Endothelial cell (in vitro differentiated cells): Measurements from ENCODE around the gene MTNR1A. TPM values are rescaled to one million over a fixed set of nuclear protein-coding genes. Genes with fewer than 3 reads are reported as not detected.

ENCODE experiments used
- DNase-seq: peaks from one replicate; pipeline ENCODE4 v3.0.0; 2021; ENCODE audit warnings: low spot score
- H3K27ac Mint-ChIP-seq: one replicate; pipeline ENCODE4 v1.8.0; 2021; ENCODE audit warnings: mixed read lengths, inconsistent platforms; ENCODE audit not compliant: unreplicated experiment
- H3K27me3 Mint-ChIP-seq: one replicate; pipeline ENCODE4 v1.8.0; 2021; ENCODE audit warnings: mild to moderate bottlenecking, moderate library complexity, mixed read lengths, inconsistent platforms; ENCODE audit not compliant: unreplicated experiment
- H3K36me3 Mint-ChIP-seq: one replicate; pipeline ENCODE4 v1.8.0; 2021; ENCODE audit warnings: mild to moderate bottlenecking, low read depth, mixed read lengths, inconsistent platforms; ENCODE audit not compliant: unreplicated experiment
- H3K4me1 Mint-ChIP-seq: one replicate; pipeline ENCODE4 v1.8.0; 2021; ENCODE audit warnings: mild to moderate bottlenecking, mixed read lengths, inconsistent platforms; ENCODE audit not compliant: unreplicated experiment
- H3K4me3 Mint-ChIP-seq: one replicate; pipeline ENCODE4 v1.8.0; 2021; ENCODE audit warnings: mild to moderate bottlenecking, mixed read lengths, inconsistent platforms; ENCODE audit not compliant: unreplicated experiment
- H3K9me3 Mint-ChIP-seq: one replicate; pipeline ENCODE4 v1.8.0; 2021; ENCODE audit warnings: mixed read lengths, inconsistent platforms; ENCODE audit not compliant: unreplicated experiment
- total RNA-seq: library from RNA; stranded (reverse); fragmentation: NEBNext Ultra II Directional; extraction: Animal tissue kit (Norgen Biotek cat#: 25700); gene quantifications from one replicate; pipeline ENCODE4 v1.2.1, GENCODE V29; 2021; ENCODE audit not compliant: unreplicated experiment
- TF ChIP-seq, protein P1 (sequence below): fragments of 200-600 bp; sonication (generic); IDR thresholded peaks from one replicate; pipeline ENCODE4 v1.5.0; 2021; ENCODE audit warnings: antibody characterized with exemption; ENCODE audit not compliant: unreplicated experiment

Gene MTNR1A
- total RNA-seq, 1 donor from 2014 or later, result not detected

DNA sequence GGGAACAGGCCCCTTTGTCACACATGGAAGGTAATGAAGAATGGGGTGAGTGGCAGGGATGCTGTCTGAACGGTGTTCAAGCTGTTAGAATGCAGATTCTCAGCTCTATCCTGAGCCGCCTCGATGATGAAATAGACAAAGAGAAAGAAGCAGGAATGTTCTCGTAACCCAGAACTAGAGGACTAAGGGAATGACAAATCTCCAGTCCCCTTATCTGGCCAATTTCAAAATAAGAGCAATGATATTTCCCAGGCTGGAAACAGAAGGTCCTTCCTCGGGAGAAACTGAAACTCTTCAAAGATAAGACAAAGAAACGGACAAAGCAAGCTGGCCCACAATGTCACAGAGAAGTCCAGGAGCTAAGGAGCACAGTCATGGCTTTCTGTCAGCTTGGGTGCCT is 29.5 kb upstream of the MTNR1A start:
- Mint-ChIP-seq H3K27ac (no peak overlapping the region), H3K36me3 (peaks cover 20% of the 10 kb centered on the region), H3K9me3 (peaks cover 5% of the 10 kb centered on the region), H3K27me3 (no peaks in the 10 kb centered on the region), H3K4me3 (no peak overlapping the region), H3K4me1 (peaks cover 9% of the 10 kb centered on the region)
- TF ChIP-seq, protein P1, sequence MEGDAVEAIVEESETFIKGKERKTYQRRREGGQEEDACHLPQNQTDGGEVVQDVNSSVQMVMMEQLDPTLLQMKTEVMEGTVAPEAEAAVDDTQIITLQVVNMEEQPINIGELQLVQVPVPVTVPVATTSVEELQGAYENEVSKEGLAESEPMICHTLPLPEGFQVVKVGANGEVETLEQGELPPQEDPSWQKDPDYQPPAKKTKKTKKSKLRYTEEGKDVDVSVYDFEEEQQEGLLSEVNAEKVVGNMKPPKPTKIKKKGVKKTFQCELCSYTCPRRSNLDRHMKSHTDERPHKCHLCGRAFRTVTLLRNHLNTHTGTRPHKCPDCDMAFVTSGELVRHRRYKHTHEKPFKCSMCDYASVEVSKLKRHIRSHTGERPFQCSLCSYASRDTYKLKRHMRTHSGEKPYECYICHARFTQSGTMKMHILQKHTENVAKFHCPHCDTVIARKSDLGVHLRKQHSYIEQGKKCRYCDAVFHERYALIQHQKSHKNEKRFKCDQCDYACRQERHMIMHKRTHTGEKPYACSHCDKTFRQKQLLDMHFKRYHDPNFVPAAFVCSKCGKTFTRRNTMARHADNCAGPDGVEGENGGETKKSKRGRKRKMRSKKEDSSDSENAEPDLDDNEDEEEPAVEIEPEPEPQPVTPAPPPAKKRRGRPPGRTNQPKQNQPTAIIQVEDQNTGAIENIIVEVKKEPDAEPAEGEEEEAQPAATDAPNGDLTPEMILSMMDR, result no peak
- no peak for DNase-seq

DNA sequence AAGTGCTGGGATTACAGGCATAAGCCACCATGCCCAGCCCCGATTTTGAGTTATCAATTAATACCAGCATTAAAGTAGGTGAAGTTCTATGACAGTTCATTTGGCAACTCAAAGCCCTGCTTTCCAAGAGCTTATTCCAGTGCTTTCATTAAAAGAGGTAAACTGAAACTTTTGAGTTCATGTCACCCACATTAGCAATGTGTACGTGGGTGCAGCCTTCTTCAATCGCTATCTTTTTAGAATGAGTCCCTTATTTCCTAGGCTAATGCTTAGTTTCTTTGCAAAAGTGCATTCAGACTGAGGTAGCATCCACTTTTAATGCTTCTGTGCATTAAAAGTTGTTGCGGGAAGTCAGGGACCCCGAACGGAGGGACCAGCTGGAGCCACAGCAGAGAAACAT is 26.1 kb upstream of the MTNR1A start:
- H3K4me1 Mint-ChIP-seq, result peaks cover 7% of the 10 kb centered on the region
- no peak overlapping the region for H3K4me3 Mint-ChIP-seq
- H3K27ac Mint-ChIP-seq, result no peak overlapping the region

DNA sequence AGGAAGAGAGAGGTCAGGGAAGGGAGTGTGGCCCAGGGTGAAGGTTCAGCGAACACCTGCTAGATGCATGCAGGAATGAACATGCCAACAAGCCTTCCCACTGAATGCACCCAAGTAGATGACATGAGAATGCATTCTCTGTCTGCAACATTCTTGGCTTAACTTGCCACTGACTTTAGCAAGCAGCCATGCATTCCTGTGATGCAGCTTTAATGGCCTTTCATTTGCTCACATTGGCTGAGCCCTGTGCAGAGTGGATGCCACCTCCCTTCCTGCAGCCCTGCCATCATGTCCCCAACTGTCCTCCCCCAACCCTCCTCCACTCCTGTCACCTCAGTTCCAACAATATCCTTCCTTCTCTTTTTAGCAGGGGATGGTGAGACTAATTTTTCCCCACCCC is 25.3 kb upstream of the MTNR1A start:
- Mint-ChIP-seq H3K4me3 (no peak overlapping the region), H3K36me3 (peaks cover 8% of the 10 kb centered on the region), H3K4me1 (peaks cover 4% of the 10 kb centered on the region), H3K27me3 (no peaks in the 10 kb centered on the region), H3K27ac (no peak overlapping the region), H3K9me3 (peaks cover 5% of the 10 kb centered on the region)
- no peak for DNase-seq
- TF ChIP-seq, protein P1, result no peak

More for the DNA sequence above, 26.1 kb upstream of the MTNR1A start:
- Mint-ChIP-seq H3K36me3 (peaks cover 8% of the 10 kb centered on the region), H3K9me3 (peaks cover 5% of the 10 kb centered on the region), H3K27me3 (no peaks in the 10 kb centered on the region)
- no peak for DNase-seq
- TF ChIP-seq, protein P1, result no peak

DNA sequence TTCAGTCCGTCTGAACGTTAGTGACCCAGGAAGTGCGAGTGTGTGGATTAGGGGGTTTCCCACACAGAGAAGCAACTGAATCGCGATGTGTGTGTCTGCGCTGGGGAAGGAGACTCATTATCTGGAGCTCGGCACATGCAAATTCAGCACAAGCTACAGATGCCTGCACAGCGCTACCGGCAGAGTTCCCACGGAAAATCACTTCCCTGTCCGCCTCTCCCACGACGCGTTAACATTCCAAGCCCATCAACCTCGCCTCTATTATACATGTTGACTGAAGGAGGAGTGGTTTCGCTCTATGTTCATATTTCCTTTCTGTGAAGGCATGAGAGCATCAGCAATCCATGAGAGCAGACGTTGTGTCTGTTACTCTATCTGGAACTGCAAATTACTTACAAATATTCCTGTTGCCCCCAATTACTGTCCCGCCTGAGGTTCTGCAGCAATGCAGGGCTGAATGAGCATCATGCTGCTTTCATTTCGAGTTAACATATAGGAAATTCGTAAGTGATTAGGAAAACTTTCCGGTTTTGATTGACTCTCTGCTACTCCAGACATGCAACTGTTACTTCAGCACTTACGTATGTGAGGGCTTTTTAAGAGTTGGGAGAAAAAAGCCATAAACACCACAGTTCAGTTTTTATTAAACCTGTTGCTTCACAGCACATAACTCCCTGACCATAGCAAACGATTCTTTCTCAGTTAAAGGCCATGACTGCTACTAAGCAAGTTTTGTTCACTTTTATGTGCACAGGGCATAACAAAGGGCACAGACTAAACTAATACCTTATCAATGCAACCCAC is 15.0 kb upstream of the MTNR1A start:
- TF ChIP-seq, protein P1, result no peak
- no peak overlapping the region for H3K4me3 Mint-ChIP-seq

DNA sequence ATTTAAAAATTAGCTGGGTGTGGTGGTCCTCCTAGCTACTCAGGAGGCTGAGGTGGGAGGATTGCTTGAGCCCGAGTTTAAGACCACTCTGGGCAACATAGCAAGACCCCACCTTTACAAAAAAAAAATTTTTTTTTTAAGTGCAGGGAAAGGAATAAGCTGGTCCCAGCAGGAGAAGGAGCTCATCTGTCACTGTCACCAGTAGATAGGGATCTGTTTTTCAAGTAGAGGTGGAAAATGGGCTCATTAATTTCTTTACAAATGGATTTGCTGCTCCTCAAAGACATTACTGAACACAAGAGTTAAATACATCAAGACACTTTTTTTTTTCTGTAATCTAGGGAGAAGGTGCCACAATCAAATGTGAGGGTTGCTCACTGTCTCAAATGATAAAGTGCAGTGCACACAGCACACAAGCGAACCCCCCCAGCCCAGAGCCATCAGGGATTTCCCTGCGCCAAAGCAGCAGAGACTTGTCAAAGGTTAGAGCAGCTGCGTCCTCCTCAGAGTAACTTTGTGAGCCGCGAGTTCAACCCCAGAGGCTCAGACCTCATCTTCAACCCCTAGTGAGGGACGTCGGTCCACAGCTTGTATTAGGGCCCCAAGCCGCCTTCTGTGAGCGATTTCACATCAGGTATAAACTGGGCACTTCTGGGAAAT is 14.3 kb upstream of the MTNR1A start:
- TF ChIP-seq, protein P1, result no peak
- H3K4me1 Mint-ChIP-seq, result no peaks in the 10 kb centered on the region
- H3K27ac Mint-ChIP-seq, result no peak overlapping the region
- no peak overlapping the region for H3K4me3 Mint-ChIP-seq
- H3K9me3 Mint-ChIP-seq, result no peaks in the 10 kb centered on the region
- no peak for DNase-seq
- H3K36me3 Mint-ChIP-seq, result no peaks in the 10 kb centered on the region
- H3K27me3 Mint-ChIP-seq, result peaks cover 10% of the 10 kb centered on the region

More for the DNA sequence above, 15.0 kb upstream of the MTNR1A start:
- DNase-seq, result no peak
- Mint-ChIP-seq H3K36me3 (no peaks in the 10 kb centered on the region), H3K9me3 (no peaks in the 10 kb centered on the region), H3K27me3 (peaks cover 10% of the 10 kb centered on the region), H3K27ac (no peak overlapping the region), H3K4me1 (no peaks in the 10 kb centered on the region)
